ENCODE results near the gene FAP.

The FAP gene, protein sequence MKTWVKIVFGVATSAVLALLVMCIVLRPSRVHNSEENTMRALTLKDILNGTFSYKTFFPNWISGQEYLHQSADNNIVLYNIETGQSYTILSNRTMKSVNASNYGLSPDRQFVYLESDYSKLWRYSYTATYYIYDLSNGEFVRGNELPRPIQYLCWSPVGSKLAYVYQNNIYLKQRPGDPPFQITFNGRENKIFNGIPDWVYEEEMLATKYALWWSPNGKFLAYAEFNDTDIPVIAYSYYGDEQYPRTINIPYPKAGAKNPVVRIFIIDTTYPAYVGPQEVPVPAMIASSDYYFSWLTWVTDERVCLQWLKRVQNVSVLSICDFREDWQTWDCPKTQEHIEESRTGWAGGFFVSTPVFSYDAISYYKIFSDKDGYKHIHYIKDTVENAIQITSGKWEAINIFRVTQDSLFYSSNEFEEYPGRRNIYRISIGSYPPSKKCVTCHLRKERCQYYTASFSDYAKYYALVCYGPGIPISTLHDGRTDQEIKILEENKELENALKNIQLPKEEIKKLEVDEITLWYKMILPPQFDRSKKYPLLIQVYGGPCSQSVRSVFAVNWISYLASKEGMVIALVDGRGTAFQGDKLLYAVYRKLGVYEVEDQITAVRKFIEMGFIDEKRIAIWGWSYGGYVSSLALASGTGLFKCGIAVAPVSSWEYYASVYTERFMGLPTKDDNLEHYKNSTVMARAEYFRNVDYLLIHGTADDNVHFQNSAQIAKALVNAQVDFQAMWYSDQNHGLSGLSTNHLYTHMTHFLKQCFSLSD

DNA sequence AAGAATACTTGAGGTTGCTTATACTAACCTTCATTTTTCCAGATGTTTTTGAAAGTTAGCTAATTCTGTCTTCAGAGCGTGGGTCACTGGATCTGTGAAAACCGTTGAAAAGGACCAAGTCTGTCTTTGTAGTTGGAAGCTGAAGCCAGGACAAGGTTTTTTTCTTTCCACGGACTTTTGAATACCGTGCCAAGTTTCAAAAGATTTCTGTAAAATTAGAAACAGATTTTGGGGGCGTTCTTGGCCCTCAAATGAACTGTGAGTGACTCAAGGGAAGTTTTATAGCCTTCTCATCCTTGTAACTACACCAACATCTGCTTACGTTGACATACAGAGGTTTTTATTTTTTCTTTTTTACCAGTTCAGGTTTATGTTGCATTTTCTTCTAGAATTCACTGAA lies at the start of gene FAP:
FAP (minus strand) TSS at position 152 of the 400 bp plus-strand sequence; CDS start at position 34, 118 bp downstream.
- peak; percentile 4 for DNase-seq

DNA sequence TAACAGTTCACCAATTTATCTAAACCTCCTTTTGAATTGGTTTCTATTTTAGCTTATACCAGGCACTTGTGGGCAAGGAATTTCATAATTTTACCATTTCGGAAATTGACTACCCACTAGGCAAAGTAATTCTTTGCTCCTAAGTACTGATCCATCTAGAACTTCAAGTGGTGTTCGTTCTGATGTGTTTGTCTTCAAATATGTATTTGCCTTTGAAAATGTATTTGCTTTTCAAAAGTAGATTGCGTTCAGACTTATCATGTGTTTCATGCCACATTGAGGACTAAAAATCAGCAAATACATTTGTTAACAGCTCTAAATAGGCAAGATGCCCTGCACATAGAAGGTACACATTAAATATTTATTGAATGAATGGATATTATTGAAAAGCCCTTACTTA lies 48.5 kb upstream of the FAP start:
- DNase-seq = no peak

DNA sequence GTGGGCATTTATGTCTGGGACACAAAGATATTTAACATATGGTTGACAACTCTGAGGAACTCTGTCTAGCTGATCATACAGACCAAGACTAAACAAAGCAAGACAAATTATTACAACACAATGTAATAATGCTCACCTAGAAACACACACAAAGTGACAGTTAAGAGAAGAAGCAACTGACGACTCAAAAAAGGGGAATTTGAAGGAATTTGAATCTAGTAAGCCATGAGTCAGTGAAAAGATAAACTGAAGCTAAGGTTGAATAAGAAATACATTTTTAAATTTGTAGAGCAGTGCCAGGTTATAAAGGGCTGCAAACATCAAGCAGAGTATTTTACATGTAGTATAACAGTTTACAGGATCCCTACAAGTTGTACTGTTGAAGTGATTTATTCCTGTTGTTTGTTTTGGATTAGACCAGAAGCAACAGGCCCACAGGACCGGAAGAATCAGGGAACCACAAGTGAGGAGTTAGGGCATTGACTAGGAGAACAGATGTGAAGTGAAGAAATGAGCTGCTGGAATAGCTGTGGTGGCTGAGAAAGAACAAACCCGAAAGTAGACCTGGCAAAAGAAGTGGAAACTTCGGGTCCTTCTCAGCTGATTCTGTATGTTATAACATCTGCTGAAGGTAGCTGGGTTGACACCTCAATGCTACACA lies 39.6 kb upstream of the FAP start:
- DNase-seq = peak; percentile 24

DNA sequence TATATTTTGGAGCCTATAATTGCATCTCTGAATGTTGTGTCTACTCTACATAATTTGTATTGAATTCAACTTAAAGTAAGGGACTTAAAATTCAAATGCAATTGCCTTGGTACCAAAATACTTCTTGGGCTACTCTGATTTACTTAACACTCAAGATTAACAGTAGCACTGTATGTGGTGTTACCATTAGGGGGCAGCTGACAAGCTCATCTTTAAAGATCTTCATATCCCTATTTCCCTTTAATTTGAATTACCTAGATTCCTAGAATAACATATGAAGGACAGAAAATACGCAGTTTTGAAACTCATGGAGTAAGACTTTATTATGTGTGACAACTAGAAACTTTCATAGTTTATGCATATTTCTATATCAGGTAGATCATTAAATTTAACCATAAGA lies 37.4 kb upstream of the FAP start:
- DNase-seq = no peak

DNA sequence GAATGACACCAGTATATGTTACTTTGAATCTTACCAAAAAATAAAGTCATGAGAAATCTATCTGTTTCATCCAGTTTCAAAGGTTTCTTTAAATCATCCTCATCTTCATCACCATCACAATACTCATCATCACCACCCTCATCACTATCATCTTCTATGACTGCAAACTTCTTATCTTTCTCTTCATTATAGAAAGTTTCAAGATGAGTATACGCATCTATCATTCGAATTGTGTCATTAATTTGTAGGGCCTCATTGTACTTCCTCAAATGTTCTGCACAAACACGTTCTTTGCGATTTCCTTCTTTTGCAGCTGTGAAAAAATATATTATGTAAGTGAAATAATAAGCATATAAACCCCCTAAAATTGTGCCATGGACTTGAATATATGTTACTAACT lies 34.1 kb upstream of the FAP start:
- DNase-seq = peak; percentile 57

DNA sequence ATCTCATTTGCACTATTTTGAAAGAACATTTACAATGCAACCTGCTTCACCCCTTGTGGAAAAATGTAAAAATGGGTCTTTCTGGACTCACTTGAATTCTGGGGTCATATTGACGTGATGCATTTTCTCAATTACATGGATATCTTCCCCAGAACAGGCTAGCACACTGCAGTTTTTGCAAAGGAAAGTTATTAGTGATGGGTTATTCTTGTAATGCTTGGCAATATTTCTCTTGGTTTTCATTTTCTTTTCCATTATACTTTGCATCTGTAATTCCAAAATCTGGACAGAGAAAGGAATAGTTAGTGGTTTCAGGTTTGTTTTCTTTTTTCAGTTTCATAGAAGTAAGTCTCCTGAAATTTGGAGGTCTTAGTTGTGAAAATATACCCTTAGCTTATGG lies 24.8 kb upstream of the FAP start:
- no peak for DNase-seq

DNA sequence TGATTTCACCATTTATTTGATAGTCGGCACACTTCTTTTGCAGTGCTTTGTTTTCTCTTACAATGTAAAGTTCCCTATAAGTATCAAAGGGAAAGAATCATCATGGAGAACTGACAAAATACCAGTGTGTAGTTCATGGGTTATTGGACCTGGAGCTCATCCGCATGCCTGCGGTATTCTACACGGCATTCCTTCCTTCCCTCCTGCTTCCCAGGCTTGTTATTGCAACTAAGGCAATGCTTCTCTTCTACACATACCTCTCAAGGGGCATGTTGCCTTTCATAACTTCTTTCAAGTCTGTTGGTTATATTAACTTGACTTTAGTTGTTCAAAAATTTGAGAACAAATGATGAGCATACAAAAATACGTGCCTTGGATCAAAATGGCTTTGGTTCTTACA lies 24.3 kb upstream of the FAP start:
- no peak for DNase-seq

DNA sequence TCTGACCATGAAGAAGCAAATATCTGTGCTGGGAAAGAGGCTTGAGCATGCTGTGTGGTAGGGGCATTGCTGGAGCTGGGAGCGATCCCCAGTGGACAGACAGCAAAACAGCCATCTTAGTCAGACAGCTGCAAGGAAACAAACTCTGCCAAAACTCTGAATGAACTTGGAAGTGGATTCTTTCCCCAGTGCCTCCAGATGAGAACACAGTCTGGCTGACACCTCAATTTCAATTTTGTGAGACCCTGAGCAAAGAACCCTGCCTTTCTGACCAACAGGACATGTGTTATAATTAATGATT lies 23.2 kb upstream of the FAP start:
- DNase-seq = no peak

DNA sequence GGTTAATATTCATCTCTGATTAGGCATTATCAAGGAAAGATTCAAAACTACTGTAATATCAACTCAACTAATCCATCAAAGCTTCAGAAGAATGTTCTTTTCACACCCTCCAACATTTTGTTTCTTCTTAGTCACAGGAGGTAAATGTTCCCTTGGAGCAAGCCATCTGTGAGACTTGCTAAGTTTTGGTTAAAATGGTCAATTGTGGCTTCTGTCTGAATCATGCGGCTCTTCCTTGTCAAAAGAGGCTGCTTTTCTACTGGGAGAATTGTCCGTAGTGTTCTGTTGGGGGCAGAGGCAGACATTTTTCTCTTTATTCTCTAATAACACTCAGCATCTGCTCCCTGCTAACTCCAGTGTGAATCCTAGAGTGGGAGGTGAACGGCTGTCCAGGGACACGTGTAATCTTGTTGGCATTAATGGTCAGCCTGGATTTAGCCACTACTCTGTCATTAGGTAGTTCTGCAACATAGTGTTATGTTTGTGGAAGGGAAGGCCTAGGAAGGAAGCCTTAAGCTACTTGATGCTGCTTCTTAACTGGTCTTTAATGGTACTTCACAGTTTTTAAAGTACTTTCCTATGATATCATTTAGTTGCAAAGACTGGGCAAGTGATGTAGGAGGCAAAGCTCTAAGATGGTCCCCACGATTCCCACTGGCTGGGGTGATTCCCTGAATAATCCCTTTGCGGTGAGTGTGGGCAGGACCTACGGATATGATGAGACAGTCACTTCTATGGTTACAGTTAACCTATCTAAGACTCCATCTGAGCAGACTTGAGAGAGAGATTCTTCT lies 22.6 kb upstream of the FAP start:
- DNase-seq = no peak

DNA sequence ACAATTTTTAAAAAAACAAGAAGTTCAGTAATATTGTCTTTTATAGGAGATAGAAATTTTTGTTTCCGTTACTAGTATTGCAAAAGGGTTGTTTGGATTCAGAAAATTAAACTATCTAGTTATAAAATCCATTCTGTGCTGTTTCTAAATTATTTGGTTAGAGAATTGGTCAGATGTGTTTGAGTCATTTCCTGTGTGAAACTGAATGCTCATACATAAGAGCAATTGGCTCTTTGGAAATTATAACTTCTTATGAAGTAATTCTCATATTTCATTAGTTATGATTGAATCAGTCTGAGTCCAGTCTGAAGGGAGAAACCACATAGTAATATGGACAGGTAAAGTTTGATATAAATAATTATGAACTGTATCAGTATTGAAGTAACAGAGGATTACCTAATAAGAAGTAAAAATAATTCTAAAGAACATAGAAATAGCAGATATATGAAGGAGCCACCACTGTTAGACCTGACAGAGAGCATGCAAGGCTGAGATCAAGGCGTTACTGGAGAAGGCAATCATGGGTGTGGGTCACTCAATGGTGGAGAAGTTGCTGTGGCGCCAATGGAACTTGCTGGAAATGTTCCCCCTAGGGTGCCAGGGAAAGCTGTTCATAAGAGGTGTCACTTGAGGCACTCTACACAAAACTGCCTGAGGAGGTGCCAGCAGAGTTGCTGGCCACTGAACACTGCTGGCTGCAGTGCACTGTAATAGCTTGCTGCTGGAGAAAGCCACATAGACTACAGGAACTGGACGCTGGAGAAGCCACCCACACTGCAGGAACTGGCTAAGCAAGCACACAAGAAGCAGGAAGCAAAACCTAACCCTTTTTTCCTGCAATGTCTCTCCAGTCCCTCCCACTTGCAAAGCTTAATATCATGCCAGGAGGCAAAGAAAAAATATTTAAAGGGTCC lies 18.0 kb upstream of the FAP start:
- DNase-seq = peak; percentile 94

DNA sequence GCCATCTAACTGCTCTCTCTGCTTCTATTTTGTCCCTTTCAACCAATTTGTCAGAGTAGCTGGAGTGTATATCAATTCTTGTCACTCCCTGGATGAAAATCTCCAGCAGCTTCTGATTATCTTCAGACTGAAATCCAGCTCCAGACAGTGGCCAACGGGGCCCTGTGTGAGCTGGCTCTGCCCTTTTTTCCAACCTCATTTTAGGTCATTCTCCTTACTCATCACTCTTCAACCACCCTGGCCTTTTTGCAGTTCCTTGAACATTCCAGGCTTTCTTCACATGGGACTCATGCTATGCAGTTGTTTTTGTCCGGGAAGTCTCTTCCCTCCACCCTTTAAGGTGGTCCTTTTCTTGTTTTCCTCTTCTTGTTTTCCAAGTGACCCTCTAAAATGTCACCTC lies 15.4 kb upstream of the FAP start:
- DNase-seq = no peak

DNA sequence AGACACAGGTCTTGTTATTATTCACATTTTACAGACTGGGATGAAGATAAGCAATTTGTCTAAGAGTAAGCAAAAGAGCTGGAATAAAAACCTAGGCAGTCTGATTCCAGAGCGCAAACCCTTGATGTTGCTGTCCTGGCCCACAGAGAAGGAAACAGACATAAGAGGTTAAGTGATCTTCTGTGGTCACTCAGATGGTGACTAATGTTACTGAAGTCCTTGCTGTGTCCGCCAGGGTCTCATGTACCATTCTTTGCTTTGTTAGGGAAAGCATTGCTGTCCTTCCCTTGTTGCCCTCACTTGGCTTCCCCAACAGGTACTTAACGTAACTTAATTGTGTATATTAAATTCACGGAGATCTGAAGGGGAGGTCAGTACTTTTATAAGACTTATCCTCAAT lies 14.9 kb upstream of the FAP start:
- DNase-seq = peak; percentile 58

DNA sequence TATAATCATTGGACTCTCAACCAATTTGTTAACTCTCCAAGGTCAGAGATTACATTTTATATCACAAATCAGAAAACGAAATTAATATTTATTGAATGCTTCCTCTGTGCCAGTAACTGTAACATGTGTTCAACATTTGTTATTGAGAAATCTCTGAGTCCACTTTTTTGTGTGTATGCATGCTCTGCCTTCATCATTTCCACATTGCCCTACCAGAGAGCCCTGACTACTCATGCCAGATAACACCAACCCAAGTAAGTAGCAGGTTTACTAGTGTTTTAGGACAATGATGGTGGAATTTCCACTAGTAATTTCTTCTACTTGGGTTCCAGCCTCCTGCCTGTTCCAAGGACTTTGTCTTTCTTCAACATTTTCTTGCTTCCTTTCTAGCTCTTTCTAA lies 14.2 kb upstream of the FAP start:
- no peak for DNase-seq

DNA sequence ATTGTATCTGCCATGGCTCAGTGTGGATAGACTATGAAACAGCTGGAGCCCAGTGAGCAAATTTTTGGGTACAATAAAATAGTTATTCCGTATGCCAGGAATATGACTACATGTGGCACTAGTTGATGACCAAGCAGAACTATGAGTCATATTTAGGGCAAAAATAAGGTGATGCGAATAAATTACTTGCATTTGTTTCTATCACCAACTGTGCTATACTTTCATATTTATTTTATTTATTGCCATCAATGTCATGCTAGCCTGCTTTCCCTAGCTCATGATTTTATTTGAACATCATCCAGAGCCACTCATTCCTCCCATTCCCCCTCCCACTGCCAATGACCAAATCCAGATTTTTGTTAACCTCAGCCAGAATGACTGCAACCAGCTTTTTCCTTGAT lies 13.3 kb upstream of the FAP start:
- no peak for DNase-seq

DNA sequence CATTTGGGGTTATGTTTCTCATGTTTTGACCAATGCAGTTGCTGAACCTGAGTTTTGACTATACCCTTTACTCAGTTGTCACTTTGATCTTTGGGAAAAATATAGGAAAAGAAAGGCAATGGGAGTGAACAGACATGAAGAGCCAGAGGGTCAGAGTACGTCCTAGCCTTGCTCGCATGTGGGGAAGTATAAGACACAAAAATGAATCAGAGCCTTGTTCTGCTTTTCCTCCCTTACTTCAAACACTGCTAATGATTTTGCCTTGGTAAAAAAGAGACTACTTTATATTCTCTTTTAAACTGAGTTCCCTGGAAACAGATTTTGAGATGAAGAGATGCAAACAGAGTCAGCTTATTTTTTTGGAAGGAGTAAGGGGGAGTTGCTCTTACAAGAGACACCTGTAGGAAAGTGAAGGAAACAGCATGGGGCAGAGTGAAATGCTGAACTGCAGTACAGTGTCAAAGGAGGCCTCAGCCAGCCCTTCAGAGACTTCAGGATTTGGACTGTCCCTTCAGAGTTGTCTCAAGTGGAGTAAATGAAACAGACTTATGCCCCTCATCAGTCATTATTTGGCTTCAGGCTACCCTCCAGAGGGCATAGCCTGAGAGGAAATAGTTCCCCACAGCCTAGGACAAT lies 11.1 kb upstream of the FAP start:
- no peak for DNase-seq

DNA sequence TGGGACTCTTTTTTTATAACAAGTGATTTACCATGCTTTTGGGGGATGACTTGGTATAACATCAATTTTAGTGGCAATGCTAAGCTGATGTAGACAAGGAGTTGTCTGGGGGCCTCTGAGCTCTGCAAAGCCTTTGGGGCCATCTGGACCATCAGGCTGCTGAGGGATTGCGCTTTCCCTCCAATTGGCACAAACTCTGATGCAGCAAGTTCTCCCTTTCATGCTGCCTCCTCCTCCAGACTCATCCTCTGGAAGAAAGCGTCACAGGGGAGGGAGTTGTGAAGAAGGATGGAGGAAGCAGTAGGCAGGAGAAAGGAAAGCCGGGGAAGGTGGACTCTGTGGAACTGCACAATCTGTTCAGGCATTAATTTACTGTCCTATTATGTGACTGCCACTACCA lies 10.2 kb upstream of the FAP start:
- no peak for DNase-seq

DNA sequence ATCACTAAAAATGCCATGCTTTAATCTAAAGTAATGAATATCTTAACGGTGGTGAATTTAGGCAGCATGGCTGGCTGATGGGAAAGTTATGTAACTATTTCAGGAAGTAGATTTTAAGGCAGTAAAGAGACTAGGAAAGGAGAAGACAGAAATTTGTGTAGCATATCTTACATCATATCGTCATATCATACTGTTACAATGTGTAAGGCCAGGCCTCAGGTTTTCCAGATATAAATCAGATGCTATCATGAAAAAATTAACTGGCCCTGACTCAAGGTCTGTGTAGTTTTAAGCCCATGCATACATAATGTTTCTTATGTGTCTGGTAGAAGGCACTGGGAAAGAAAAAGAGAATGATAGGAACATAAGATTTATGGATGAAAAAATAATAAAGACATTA lies 8.9 kb upstream of the FAP start:
- DNase-seq = peak; percentile 65

DNA sequence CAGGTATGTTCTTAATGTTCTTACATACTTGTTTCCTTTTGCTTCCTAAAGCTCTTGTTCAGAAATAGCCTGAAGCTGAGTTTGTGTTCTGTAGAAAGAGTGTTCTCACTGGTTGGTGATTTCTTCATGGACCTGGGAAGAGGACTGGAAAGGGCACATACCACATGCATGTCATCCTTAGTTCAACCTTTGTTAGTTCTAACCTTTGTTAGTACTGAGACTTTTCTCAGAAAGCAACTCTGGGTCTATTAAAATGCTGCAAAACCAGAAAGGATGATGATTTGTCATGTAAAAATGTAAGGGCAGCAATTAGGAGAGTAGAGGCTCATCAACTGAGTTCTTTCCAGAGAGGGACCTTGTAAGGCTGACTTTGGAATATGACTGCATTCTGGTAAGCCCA lies 2.5 kb upstream of the FAP start:
- DNase-seq = no peak

DNA sequence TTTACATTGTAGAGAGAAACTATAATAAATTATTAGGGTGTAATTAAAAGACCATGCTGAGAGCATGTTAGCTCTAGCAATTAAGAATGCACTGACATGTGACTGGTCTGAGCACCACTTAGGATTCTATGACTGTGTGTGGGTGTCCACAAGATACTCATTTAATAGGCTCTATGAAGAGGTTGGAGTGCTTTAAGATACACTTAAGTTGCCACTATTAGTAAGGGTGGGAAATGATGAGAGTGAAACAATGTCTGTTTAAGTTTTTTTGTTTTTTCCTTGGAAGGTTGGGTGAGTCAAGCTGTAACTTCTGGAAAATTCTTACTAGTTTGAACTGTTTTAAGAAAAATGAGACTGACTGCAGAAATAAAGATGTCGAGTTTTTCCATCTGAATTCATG lies 1.8 kb upstream of the FAP start:
- no peak for DNase-seq

DNA sequence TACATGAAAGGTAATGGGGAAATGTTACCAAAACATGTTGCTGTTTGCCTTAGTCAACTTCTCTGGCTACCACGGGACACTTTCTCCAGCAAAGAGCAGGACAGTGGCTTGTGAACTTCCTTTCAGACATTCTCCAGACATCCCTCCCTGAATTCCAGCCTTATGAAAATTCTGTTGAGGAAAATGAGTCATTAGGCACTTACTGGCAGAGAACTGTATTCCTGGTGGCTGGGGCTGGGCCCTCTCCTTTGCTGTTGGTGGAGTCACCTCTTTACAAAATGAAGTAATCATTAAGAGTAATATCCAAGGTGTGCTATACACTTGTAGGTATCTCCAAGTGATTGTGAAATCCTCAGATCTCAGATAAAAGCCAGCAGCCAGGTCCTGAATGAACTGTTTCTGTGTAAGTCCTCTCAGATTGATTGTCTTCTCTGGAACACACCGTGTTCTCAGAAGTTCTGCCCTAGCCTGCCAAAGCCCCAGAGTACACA lies 1.3 kb upstream of the FAP start:
- DNase-seq = no peak

DNA sequence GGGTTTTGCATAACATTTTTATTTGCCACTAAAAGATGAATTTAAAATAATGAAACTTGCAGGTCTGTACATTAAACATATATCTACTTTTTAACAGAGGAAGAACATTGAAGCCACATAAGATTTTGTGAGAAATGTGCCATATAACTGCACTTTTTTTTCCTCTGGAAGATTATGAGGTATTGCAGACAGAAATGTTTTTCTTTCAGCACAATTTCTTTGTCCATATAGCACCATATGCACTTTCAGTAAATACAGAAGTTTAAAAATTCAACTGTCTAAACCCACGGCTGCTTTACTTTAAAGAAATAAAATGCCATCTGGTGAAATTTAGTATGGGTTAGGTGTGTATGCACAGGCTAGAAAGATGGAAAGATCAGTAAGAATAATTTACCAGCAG lies 470 bp upstream of the FAP start:
- no peak for DNase-seq
